SHP77 (cell line): ENCODE results near the gene STK32B.
"Not testable (repeated sequence)": the region's sequence is repeated elsewhere in the genome, so short reads cannot be mapped to it uniquely, and the experiment has no call there.

Experiments used
- DNase-seq, 2 experiments: peaks; one replicate each; lab custom pipeline; 2025; lab: John Stamatoyannopoulos, UW

The STK32B gene

GRCh38 chr4:5160668-5161067, 109.4 kb downstream of the STK32B start:
- DNase-seq = no peak

GRCh38 chr4:5162909-5163508, 111.7 kb downstream of the STK32B start:
- DNase-seq = no peak

GRCh38 chr4:5164221-5164912, 113.1 kb downstream of the STK32B start:
- no peak for DNase-seq

GRCh38 chr4:5165420-5166369, 114.4 kb downstream of the STK32B start:
- DNase-seq = no peak

GRCh38 chr4:5166377-5166776, 115.1 kb downstream of the STK32B start:
- DNase-seq = no peak

GRCh38 chr4:5168891-5169290, 117.6 kb downstream of the STK32B start:
- no peak for DNase-seq

- DNase-seq = not testable (repeated sequence)
These were observed 124.6 kb downstream of the STK32B start for GRCh38 chr4:5175836-5176235.

GRCh38 chr4:5184606-5185005, 133.3 kb downstream of the STK32B start:
- no peak for DNase-seq

- DNase-seq = no peak
These were observed 134.3 kb downstream of the STK32B start for GRCh38 chr4:5185551-5185950.

GRCh38 chr4:5186271-5187064, 135.2 kb downstream of the STK32B start:
- DNase-seq = no peak

GRCh38 chr4:5188130-5188529, 136.8 kb downstream of the STK32B start:
- no peak for DNase-seq

- DNase-seq = no peak
These were observed 140.6 kb downstream of the STK32B start for GRCh38 chr4:5191831-5192230.

GRCh38 chr4:5192271-5192670, 141.0 kb downstream of the STK32B start:
- no peak for DNase-seq

GRCh38 chr4:5192678-5193077, 141.4 kb downstream of the STK32B start:
- DNase-seq = no peak

GRCh38 chr4:5198656-5199541, 147.6 kb downstream of the STK32B start:
- no peak for DNase-seq

- DNase-seq = no peak
These were observed 148.6 kb downstream of the STK32B start for GRCh38 chr4:5199912-5200311.

GRCh38 chr4:5200513-5200912, 149.2 kb downstream of the STK32B start:
- no peak for DNase-seq

- DNase-seq = no peak
These were observed 152.2 kb downstream of the STK32B start for GRCh38 chr4:5203309-5203992.

- no peak for DNase-seq
These were observed 152.7 kb downstream of the STK32B start for GRCh38 chr4:5203993-5204310.

- DNase-seq = no peak
These were observed 153.5 kb downstream of the STK32B start for GRCh38 chr4:5204781-5205180.
